ENCODE results near the gene TDP1.

GRCh38 chr14:90056826-90057225, 101.1 kb downstream of the TDP1 start:
- TF ChIP-seq CTCF (IDR thresholded peaks at IDR 0.05 in 4 of 5, conservative IDR thresholded peaks at IDR 0.05 in 1 of 5) (no peak), POLR2A (IDR thresholded peaks at IDR 0.05) (no peak)
